Fibroblast of skin of back (primary cell): ENCODE results near the gene CLEC18C. TPM values are rescaled to one million over a fixed set of nuclear protein-coding genes. Genes with fewer than 3 reads are reported as not detected.
"Not testable (repeated sequence)": the region's sequence is repeated elsewhere in the genome, so short reads cannot be mapped to it uniquely, and the experiment has no call there.

Experiments used
- DNase-seq: peaks from one replicate; pipeline ENCODE4 v3.0.0-alpha.2; 2013
- polyA plus RNA-seq, 2 experiments: library from polyadenylated mRNA; unstranded; fragments of 120-200 nt; gene quantifications; one replicate each; pipeline ENCODE4 v1.2.1, GENCODE V29; 2013; ENCODE audit not compliant: insufficient read length in 2 of 2

The CLEC18C gene
- not detected for polyA plus RNA-seq (2013, experiment 1 of 2; ENCODE audit: insufficient read length)
- polyA plus RNA-seq (2013, experiment 2 of 2; ENCODE audit: insufficient read length): not detected

DNA sequence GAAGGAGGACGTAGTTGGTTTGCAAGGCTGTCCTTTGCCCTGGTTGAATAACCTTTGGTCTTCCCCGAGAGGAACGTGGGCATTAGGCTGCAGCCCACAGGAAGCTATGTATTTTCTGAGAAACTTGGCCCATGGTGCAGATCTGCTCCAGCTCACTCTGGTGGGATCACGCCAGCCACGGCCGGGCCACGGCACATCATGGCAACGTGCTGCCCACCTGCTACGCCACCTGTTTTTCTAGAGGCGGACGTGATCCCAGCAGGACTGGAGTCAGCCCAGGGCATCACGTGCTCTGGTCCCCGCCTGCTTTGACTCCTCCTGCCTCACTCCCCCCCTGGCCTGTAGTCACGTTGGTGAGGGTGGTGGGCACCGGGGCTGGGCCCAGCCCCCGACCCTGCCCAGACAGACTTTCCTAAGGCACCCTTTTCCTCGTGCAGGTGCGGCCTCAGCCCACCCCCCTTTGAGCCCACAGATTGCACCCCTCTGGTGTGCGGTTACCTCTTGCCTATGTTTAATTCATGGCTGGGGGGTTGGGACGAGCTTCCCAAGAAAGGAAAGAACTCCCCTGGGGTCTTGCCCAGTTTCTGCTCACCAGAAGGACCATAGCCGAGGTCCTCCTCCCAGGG lies at the start of gene CLEC18C:
Gene CLEC18C (plus strand): TSS at position 576 of the 626 bp plus-strand sequence. CDS start 492 bp downstream, outside the sequence.
- not testable (repeated sequence) for DNase-seq

DNA sequence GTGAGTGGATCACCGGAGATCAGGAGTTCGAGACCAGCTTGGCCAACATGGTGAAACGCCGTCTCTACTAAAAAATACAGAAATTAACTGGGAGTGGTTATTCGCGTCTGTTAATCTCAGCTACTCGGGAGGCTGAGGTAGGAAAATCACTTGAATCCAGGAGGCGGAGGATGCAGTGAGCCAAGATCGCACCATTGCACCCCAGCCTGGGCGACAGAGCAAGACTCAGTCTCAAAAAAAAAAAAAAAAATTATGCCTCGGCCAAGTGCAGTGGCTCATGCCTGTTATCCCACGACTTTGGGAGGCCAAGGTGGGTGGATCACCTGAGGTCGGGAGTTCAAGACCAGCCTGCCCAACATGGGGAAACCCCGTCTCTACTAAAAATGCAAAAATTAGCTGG lies 49.8 kb upstream of the CLEC18C start:
- not testable (repeated sequence) for DNase-seq

DNA sequence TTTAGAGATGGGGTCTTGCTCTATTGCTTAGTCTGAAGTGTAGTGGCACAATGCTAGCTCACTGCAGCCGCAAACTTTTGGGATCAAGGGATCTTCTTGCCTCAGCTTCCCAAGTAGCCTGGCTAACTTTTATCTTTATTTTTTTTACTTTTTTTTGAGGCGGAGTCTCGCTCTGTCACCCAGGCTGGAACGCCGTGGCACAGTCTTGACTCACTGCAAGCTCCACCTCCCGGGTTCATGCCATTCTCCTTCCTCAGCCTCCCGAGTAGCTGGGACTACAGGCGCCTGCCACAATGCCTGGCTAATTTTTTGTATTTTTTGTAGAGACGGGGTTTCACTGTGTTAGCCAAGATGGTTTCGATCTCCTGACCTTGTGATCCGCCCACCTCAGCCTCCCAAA lies 47.4 kb upstream of the CLEC18C start:
- not testable (repeated sequence) for DNase-seq

DNA sequence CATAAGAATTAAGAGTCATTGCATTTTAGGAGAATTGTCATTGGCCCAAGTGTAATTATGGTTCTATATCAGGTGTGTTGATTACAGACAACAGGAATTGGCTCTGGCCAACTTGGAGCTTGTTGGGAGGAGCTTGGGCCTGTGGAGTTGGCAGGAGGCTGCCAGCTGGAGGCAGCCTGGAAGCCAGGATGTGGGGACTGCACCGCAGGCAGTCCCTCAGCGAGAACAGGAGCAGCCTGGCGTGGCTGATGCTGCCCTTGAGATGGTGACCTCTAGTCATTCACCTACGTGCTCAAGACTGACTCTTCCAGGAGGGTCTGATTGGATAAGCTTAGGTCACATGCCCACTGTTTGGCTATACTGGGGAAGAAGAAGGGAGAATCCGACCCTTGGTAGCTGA lies 45.9 kb upstream of the CLEC18C start:
- DNase-seq: not testable (repeated sequence)

DNA sequence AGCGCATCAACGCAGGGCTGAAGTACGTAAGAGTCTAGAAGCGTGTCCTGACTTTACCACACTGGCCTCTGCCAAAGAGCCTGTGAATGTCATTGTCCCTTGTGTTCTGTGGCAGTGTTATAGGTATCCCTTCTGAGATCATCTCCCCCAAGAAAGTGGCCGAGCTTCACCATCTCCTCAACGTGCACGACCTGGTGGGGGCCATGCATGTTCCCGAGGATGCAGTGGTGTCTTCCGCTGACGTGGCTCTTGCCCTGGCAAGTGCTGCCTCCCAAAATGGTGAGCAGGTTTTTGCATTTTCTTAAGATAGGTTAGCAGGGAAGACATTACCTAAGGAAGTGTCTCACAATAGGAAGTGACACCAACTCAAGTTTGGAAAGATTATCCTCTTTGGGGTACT lies 44.7 kb upstream of the CLEC18C start:
- DNase-seq: not testable (repeated sequence)

DNA sequence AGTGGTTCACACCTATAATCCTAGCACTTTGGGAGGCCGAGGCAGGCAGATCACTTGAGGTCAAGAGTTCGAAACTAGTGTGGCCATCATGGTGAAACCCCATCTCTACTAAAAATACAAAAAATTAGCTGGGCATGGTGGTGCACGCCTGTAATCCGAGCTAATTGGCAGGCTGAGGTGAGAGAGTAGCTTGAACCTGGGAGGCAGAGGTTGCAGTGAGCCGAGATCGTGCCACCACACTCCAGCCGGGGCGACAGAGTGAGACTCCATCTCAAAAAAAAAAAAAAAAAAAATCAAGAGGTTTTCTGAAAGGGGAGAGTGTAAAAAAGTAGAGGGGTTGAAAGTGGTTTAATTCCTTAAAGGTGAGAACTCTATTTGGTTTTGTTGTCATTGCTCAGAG lies 37.8 kb upstream of the CLEC18C start:
- not testable (repeated sequence) for DNase-seq

DNA sequence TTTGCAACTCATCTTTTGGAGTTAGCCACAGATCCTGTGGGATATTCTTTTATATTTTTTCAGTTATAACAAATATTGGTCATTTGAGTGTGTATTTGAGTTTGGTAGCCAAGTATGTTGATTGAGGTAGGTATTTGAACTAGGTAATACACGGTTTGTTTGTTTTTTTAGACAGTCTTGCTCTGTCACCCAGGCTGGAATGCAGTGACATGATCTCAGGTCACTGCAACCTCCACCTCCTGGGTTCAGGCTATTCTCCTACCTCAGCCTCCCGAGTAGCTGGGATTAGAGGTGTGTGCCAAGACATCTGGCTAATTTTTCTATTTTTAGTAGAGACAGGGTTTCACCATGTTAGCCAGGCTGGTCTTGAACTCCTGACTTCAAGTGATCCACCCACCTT lies 37.0 kb upstream of the CLEC18C start:
- DNase-seq: not testable (repeated sequence)

DNA sequence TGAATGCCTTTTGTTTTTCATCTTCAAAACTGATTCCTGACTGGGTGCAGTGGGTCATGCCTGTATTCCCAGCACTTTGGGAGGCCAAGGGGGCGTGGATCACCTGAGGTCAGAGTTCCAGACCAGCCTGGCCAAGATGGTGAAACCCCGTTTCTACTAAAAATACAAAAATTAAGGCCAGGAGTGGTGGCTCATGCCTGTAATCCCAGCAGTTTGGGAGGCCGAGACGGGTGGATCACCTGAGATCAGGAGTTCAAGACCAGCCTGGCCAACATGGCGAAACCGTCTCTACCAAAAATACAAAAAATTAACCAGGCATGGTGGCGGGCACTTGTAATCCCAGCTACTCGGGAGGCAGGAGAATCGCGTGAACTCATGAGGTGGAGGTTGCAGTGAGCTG lies 30.8 kb upstream of the CLEC18C start:
- not testable (repeated sequence) for DNase-seq

DNA sequence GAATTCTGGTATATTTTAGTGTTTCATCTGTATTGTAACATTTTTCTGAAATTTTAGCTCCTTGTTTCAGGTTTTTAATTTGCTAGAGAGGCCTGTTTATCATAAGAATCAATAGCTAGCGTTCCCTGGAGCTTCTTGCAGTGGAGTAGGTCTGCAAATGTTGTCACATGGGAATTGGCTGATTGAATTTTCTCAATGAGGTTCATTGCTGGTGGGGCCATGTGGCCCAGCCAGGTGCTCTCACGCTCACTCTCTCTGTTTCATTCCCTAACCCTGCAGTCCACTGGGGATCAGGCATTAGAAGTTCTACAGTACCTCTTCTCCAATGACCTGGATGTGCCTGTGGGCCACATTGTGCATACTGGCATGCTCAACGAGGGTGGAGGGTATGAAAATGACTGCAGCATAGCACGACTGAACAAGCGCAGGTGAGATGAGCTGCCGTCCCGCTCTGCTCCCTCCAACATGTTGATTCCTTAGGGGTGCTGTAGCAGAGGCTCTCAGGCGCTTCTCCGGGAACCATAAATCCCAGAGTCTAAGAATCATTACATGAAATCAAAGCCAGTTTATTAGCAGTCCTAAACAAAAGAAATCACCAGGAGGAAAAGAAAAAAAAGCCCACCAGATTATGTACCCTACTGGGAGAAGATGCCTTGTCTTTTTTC lies 30.2 kb upstream of the CLEC18C start:
- not testable (repeated sequence) for DNase-seq

DNA sequence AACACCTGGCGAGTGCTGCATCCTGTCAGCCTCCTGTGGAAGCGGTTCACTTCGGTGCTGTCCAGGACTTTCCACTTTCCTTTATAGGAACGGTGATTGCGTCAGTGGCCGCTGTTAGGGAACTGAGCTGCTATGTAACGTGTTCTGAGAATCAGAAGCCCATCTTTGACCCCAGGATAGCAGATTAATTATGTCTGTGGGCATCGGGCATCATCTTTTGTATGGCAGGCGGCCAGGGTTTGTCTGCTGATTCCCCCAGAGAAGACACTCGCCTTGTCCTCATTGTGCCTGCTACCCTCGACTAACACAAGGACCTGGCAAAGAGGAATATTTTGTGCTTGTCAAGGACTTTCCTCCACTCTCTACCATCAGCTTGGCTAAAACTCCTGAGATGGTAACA lies 25.7 kb upstream of the CLEC18C start:
- DNase-seq: not testable (repeated sequence)

DNA sequence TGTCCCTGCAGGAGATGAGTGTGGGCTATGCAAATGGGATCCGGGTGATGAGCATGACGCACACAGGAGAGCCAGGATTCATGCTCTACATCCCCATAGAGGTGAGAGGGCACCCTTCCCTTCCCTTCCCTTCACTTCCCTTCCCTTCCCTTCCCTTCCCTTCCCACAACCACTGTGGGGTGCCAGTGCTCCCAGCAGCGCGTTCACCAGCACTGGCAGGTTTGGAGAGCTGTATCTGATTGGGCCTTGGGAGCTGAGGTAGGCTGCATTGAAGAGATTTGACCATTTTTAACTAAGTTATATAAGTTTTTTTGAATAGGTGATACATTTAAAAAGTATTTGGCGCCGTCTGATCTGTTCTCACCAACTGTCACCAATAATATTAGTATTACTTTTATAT lies 25.1 kb upstream of the CLEC18C start:
- DNase-seq: not testable (repeated sequence)

DNA sequence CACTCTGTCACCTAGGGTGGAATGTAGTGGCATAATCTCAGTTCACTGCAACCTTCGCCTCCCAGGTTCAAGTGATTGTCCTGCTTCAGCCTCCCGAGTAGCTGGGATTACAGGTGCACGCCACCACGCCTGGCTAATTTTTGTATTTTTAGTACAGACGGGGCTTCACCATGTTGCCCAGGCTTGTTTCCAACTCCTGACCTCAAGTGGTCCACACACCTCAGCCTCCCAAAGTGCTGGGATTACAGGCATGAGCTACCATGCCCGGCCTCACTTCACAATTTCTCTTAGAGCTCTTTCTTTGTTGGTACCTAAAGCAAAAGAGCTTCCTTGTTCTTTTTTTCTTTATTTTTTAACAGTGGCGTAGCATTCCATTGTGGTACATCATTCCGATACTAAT lies 24.3 kb upstream of the CLEC18C start:
- not testable (repeated sequence) for DNase-seq

DNA sequence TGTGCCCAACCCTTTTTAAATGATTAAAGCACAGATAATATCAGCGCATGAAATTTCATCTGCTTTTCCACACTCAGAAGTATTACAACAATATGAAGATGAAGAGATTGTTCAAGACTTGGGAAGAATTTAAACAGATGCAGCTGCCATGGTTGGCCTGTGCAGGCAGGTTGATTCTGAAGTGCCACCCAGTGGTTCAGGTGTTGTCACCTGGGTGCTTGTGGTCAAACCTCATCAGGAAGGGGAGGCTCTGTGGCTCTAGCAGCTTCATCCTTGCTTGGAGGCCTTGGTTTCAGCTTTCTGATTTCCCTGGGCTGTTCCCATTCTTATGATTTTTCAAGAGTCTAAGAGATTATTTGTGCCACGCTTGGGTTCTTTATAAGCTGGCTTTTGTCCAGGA lies 22.2 kb upstream of the CLEC18C start:
- DNase-seq: no peak

DNA sequence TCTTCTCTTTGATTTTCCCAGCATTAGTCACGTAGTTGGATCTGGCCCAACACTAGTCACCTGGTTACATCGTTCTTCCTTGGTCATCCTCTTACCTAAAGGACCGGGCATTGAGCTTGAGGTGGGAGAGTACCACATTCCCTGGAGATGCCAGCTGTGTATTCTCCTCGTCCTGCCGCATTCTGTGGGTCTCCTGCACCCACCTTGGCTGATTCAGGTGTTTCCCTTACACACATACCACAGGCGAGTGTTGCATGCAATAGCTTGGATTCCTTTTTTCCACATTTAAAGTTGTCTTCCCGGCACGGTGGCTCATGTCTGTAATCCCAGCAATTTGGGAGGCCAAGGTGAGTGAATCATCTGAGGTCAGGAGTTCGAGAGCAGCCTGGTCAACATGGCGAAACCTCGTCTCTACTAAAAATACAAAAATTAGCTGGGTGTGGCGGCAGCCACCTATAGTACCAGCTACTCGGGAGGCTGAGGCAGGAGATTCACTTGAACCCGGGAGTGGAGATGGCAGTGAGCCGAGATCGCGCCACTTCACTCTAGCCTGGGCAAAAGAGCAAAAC lies 21.6 kb upstream of the CLEC18C start:
- no peak for DNase-seq

DNA sequence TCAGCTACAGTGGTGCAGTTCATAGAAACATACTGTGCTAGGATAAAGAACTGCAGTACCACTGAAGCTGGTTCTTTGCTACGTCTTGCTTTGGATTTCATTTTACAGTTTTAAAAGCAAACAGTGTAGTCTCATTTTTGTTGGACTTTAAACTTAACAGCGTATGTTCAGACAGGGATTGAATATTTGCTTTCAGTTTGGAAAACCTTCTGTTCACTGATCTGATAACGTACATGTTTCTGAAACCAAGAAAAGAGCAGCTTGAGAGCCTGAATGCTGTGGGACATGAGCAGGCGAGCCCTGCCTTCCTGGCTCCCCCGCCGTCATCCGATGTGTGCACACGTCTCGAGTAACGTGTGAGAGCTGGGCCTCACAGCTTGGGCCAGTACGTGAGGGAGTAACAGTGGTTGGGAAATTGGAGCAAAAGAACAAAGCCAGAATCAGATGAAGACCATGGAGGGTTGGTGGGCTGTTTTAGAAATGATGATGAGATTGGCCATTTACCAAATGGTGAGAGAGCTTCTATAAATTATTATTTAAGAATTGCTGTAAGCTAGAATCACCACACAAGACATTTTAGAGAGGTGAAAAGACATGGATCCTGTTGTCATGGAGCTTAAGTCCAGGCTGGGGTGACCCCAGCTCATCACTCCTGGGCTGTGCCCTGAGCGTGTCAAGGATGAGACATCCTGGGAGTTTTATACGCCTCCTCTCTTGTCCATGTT lies 20.8 kb upstream of the CLEC18C start:
- no peak for DNase-seq

DNA sequence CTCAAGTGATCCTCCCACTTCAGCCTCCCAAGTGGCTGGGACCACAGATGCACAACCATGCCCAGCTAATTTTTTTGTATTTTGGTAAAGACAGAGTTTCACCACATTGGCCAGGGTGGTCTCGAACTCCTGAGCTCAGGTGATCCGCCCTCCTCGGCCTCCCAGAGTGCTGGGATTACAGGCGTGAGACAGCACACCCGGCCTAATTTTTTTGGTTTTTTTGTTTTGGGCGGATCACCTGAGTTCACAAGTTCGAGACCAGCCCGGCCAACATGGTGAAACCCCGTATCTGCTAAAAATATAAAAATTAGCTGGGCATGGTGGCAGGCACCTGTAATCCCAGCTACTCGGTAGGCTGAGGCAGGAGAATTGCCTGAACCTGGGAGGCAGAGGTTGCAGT lies 18.9 kb upstream of the CLEC18C start:
- not testable (repeated sequence) for DNase-seq

DNA sequence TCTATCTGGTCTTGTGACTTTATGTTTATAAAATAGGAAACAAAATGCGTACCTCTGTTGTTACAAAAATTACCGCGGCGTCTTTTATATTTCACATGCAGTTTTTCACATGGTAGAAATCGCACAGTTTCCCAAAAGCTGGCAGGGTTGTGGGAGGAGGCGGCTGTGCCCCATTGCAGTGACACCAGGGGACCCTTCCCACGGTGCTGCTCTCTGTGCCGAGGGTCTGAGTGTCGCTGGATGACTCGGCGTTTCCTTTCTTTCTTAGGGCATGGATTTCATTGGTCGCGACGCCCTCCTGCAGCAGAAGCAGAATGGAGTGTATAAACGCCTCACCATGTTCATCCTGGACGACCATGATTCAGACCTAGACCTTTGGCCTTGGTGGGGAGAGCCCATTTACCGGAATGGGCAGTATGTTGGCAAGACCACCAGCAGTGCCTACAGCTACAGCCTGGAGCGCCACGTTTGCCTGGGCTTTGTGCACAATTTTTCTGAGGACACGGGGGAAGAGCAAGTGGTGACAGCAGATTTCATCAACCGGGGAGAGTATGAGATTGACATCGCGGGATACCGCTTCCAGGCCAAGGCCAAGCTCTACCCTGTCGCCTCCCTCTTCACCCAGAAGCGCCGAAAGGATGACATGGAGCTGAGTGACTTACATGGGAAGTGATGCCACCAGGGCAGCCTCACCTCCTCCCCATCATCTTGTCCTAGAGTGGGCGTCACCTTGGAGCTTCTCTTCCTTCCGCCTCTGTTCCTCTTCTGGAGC lies 17.2 kb upstream of the CLEC18C start:
- no peak for DNase-seq

DNA sequence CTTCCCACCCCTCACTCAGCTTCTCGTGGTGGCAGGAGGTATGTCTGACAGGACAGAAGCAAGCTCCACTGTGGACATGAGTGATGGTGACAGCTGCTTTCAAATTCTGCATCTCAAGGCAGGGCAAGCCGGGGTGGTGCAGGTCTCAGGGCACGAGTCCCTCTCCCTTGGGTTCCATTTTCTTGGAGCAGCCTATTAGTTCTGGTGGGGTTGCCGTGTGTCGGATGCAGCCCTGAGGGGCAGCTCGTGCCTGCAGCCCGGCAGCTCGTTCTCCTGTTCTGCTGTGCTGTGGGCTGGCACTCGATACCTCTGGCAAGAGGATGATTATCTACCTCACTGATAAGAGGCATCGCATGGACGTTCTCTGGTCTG lies 16.5 kb upstream of the CLEC18C start:
- DNase-seq: no peak

DNA sequence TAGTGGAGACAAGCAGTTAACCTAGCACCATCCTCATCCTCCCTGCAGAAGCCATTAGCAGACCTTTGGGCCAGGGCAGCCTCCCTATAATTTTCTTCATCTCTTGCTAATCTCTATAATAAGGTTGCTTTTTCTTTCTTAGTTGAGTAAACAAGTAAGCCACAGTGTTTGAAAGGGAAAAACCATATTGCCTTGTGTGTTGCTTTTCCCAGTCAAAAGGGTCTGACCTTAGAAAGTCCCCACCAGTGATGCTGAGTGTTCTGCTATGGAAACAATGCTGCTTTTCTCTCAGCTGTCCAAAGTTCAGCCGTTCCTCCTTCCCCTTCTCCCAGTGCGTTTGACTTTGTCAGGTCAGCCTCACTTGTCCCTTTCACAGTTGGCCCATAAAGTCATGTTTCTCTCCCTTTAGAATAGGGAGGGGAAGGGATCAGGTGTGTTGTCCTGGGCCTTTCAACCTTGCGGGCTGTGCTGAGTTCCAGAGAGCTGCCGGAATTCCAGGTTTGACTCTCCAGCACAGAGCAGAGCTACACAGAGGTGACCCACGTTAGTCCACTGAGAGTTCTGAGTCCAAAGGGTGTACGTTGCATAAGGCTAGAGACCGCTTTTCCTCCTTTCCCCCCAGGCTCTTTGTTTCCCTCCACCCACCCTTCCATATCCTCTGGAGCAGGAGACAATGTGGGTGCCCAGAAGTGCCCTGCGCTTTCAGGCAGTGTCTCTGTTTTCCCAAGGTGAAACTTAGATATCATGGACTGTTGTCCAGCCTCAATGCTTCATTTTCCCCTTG lies 15.9 kb upstream of the CLEC18C start:
- DNase-seq: no peak

DNA sequence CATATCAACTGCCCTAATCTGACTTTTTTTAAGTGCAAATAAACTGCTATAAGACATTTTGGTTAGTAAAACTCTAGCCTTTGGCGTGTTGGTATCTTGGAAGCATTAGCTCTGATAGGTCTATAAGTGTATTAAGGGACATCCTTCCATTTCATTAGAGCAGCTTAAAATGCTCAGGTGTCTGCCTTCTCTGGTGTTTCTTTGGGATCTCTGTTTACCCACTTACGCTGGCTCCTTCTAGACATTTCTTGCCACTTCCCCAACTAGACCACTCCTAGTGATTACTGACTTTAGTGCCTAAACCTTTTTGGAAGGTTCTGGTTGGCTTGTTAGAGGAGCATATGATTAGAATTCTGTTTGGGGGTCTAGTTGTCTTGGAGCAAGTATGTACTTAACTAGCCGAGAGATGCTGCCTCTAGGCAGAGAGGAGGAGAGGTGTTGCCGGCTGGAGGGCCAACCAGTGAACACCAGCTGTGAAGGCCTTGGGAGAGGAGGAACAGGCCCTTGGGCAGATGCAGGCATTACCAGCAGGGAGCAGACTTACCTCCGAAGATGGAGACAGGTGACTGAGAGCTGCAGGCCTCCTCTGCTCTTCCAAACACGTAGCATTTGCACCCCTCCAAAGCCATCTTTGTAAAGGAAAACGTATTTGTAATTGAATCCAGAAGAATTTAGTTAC lies 15.2 kb upstream of the CLEC18C start:
- no peak for DNase-seq
